HG03139 (cell line): ENCODE measurements around the gene MON1B.
"Not testable (repeated sequence)": the region's sequence is repeated elsewhere in the genome, so short reads cannot be mapped to it uniquely, and the experiment has no call there.

Experiments
- ATAC-seq: cut with Tn5 transposase; IDR thresholded peaks from one replicate; pipeline ENCODE4 v1.9.1; 2021; ENCODE audit not compliant: unreplicated experiment

The MON1B gene

GRCh38 chr16:77238593-77238992 lies 47.6 kb downstream of the MON1B start:
- no peak for ATAC-seq

GRCh38 chr16:77242471-77242870 lies 51.5 kb downstream of the MON1B start:
- ATAC-seq: not testable (repeated sequence)

- no peak for ATAC-seq
Measured at GRCh38 chr16:77246150-77246549, 55.2 kb downstream of the MON1B start.

GRCh38 chr16:77250400-77250799 lies 59.4 kb downstream of the MON1B start:
- ATAC-seq: no peak
